HG02571 (cell line): ENCODE data around the gene DLAT.
"Not testable (repeated sequence)": the region's sequence is repeated elsewhere in the genome, so short reads cannot be mapped to it uniquely, and the experiment has no call there.

Experiments used
- ATAC-seq: cut with Tn5 transposase; IDR thresholded peaks from one replicate; pipeline ENCODE4 v1.9.1; 2021; ENCODE audit warnings: mild to moderate bottlenecking, moderate library complexity; ENCODE audit not compliant: unreplicated experiment

The DLAT gene

GRCh38 chr11:112048256-112048655 lies 23.0 kb downstream of the DLAT start:
- not testable (repeated sequence) for ATAC-seq

GRCh38 chr11:112049777-112050176 lies 24.6 kb downstream of the DLAT start:
- no peak for ATAC-seq

- peak; percentile 94 for ATAC-seq
Observed at GRCh38 chr11:112050721-112051120, 25.5 kb downstream of the DLAT start.

GRCh38 chr11:112051768-112052167 lies 26.6 kb downstream of the DLAT start:
- no peak for ATAC-seq

GRCh38 chr11:112057170-112057569 lies 32.0 kb downstream of the DLAT start:
- ATAC-seq: no peak

GRCh38 chr11:112058103-112058502 lies 32.9 kb downstream of the DLAT start:
- no peak for ATAC-seq

- no peak for ATAC-seq
Observed at GRCh38 chr11:112062923-112063322, 37.7 kb downstream of the DLAT start.

GRCh38 chr11:112073941-112074811 lies 49.0 kb downstream of the DLAT start, which contains the start of the genes NKAPD1 and PIH1D2:
NKAPD1 (plus strand) TSS chr11:112074299; CDS start chr11:112075575, 1,276 bp downstream.
PIH1D2 (minus strand) TSS chr11:112074017; CDS start chr11:112073174, 843 bp downstream.
- ATAC-seq: peak; percentile 80

GRCh38 chr11:112082729-112083128 lies 57.5 kb downstream of the DLAT start:
- no peak for ATAC-seq

- ATAC-seq: peak; percentile 32
Observed at GRCh38 chr11:112085822-112086421, 60.7 kb downstream of the DLAT start.

GRCh38 chr11:112086422-112087191 lies 61.4 kb downstream of the DLAT start, which contains the start of the genes SDHD and TIMM8B:
SDHD (plus strand) TSS chr11:112086873; CDS start chr11:112086908, 35 bp downstream.
TIMM8B (minus strand) TSS chr11:112086756; CDS start chr11:112086723, 33 bp downstream.
- peak; percentile 87 for ATAC-seq

GRCh38 chr11:112087212-112087611 lies 62.0 kb downstream of the DLAT start:
- peak; percentile 5 for ATAC-seq

- not testable (repeated sequence) for ATAC-seq
Observed at GRCh38 chr11:112095302-112095701, 70.1 kb downstream of the DLAT start.

- ATAC-seq: no peak
Observed at GRCh38 chr11:112096194-112096593, 71.0 kb downstream of the DLAT start.

GRCh38 chr11:112097734-112098528 lies 72.7 kb downstream of the DLAT start:
- ATAC-seq: no peak

- no peak for ATAC-seq
Observed at GRCh38 chr11:112100462-112100861, 75.3 kb downstream of the DLAT start.

- no peak for ATAC-seq
Observed at GRCh38 chr11:112103446-112103845, 78.2 kb downstream of the DLAT start.

- ATAC-seq: no peak
Observed at GRCh38 chr11:112106070-112106469, 80.9 kb downstream of the DLAT start.
